HG03378 (cell line): Measurements from ENCODE around the gene ZCCHC14.
A peak's percentile ranks its signal among the peaks of the same experiment; 100 is the strongest.
"Not testable (repeated sequence)": the region's sequence is repeated elsewhere in the genome, so short reads cannot be mapped to it uniquely, and the experiment has no call there.

ENCODE experiments used
- ATAC-seq: cut with Tn5 transposase; IDR thresholded peaks from one replicate; pipeline ENCODE4 v1.9.1; 2021; ENCODE audit warnings: mild to moderate bottlenecking, moderate library complexity; ENCODE audit not compliant: unreplicated experiment

The ZCCHC14 gene

DNA sequence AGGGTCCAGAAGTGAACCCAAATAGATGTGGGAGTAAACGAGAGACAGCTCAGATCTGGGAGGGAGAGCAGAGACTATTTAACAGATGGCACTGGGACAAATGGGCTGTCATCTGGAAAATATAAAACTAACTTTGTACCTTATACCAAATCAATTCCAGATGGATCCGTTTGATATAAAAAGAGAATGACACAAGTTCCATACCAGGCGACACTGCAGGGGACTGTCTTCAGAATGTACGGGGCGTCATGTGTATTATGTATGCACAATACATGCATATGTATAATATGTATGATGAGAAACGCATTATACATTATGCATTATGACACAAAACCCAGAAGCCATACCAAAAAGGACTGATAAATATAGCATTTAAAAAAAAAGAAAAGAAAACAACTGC, 10.2 kb downstream of the ZCCHC14 start:
- ATAC-seq = not testable (repeated sequence)

- no peak for ATAC-seq
Measured at GRCh38 chr16:87482266-87482665, 10.6 kb downstream of the ZCCHC14 start.

GRCh38 chr16:87481711-87482110, 11.1 kb downstream of the ZCCHC14 start:
- not testable (repeated sequence) for ATAC-seq

- not testable (repeated sequence) for ATAC-seq
Measured at GRCh38 chr16:87477209-87477981, 15.4 kb downstream of the ZCCHC14 start.

- ATAC-seq = no peak
Measured at GRCh38 chr16:87474566-87474996, 18.2 kb downstream of the ZCCHC14 start.

GRCh38 chr16:87474017-87474416, 18.8 kb downstream of the ZCCHC14 start:
- no peak for ATAC-seq

DNA sequence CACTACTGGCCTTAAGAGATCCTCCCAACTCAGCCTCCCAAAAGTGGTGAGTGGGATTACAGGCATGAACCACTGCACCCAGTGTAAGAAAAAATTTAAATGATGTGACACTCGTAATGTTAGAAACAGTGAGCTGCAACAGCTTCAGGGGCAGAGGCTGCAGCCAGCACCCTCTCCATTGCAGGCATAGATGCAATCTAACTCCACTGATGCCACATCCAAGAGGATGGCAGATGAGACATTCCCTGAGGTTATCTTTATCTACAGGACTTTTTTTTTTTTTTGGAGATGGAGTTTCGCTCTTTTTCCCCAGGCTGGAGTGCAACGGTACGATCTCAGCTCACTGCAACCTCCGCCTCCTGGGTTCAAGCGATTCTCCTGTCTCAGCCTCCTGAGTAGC, 19.9 kb downstream of the ZCCHC14 start:
- ATAC-seq = no peak

- ATAC-seq = no peak
Measured at GRCh38 chr16:87472142-87472778, 20.6 kb downstream of the ZCCHC14 start.

DNA sequence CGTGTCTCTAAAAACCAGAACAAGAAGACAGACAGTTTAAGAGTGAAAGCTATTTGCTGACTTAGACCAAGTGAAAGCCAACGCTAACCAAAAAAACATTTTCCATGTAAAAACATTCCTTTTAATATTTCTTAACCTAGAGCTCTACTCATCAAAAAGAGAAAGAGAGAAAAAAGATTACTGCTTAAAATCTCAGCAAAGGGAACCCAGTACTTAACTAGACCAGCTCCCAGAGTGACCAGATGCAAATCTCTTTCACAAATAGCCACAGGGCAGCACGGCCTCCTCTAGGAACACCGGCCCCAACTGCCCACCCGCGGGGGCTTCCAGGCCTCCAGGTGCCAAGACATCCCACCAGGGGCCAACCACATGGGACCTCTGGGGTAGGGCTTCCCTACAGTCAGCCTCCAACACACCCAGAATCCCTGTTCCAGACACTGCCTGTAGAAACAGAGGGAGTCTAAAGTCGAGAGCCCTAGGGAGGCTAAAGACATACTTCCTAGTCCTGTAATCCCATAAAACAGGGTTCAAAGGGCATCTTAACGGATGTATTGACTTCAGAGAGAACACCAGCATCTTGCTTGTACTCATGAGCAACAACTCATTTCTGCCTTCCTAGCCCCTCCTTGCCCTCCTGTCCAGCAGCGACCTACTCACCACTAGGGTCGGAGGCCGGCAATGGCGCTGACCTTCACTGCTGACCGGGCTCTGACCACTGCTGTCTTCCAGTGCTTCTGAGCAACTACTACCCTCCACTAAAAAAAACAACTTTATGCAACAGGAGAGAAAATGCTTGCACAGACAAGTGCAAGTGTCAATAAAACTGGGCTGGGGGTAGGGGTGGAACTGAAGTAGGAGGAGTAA, 21.3 kb downstream of the ZCCHC14 start:
- no peak for ATAC-seq

GRCh38 chr16:87470332-87470731, 22.5 kb downstream of the ZCCHC14 start:
- ATAC-seq = no peak

DNA sequence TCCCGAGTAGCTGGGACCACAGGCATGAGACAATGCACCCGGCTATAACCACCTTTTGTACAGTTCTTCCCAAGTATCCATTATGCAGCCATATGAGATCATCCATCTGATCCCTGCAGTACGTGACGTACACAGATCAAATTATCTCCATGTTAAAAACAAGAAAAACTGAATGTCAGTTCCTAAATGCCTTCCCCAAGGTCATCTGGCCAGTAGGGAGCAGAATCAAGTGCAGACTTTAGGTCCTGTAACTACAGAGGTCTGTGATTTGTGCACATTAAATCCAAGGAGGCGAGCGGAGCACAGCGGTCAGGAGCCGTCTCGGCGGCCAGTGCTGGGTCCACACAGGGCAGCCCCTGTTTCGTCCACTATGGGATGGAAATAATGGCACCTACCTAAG, 23.7 kb downstream of the ZCCHC14 start:
- no peak for ATAC-seq

- ATAC-seq = no peak
Measured at GRCh38 chr16:87468550-87468949, 24.3 kb downstream of the ZCCHC14 start.

DNA sequence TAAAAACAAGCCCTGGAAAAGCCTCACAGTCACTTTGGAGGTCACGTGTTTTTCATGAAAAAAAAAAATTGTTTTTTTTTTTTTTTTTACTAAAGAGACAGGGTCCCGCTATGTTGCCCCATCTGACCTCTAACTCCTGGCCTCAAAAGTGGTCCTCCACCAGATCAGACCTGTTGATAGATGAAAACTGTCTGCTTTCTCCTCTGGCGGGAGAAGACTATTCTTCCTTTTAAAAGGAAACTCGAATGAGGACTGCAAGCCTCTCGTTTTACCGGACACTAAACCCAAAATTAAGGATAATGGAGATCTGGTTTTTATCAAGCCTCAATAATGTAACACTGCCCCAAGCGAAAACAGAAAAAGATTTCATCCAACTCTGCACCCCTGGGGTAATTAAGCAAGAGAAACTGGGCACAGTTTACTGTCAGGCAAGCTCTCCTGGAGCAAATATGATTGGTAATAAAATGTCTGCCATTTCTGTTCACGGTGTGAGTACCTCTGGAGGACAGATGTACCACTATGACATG, 25.8 kb downstream of the ZCCHC14 start:
- no peak for ATAC-seq

DNA sequence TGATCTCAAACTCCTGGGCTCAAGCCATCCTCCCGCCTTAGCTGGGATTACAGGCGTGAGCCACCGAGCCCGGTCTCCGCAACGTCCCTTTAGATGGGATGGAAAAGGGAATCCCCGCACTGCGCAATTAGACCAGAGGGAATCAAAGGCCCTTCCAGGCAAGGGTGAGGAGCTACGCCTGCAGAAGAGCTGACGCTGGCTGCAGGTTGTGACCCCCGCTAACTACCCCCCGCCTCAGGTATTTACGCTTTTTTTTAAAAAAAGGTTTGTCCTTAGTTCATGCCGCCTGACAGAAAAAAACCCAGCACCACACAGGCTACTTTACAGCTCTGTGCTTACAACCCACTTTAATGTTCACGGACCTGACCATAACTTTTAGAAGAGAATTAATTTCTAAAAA, 26.9 kb downstream of the ZCCHC14 start:
- no peak for ATAC-seq

DNA sequence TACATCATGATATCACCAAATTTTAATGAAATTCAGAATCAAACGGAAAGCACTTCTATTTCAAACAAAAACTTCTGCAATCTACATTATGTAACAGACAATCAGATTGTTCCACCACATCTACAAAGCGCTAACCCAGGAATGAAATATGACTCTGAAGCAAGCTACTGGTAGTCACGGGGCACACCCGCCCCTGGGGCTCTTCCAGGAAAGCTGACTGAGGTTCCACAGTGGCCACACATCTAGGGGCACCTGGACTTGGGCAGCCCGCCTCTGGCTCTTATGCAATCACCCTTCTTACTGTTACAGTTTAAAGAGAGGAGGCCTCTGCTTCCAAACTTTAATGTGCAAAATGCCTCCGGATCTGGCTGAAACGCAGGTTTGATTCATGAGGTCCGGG, 27.5 kb downstream of the ZCCHC14 start:
- ATAC-seq = no peak

DNA sequence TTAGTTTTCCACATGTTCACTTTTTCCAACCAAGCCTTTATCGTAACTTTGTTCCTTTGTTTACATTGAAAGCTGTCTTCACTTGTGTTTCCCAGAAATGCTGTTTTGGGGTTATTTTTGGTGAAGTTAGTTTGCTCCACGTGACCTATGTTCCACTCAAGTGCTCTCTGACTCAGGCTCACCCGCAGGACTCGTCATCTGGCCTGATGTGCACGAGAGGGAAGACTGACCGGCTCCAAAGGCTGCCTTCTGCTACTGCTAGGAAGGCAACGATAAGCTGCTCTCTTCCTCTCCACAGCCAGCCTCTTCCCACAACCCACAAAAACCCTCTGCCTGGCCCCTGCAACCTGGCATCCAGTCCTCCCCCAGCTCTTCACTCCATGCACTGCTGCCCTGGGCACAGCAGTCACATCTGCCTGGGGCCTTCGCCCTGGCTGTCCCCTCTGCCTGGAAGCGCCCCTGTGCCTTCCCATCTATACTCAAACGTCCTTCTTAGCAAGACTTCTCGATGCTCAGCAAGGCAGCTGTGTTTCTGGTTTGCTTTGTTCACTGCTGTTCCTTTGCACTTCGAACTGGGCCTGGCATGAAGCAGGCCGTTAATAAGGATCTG, 28.0 kb downstream of the ZCCHC14 start:
- no peak for ATAC-seq

GRCh38 chr16:87463722-87464690, 28.8 kb downstream of the ZCCHC14 start:
- no peak for ATAC-seq

DNA sequence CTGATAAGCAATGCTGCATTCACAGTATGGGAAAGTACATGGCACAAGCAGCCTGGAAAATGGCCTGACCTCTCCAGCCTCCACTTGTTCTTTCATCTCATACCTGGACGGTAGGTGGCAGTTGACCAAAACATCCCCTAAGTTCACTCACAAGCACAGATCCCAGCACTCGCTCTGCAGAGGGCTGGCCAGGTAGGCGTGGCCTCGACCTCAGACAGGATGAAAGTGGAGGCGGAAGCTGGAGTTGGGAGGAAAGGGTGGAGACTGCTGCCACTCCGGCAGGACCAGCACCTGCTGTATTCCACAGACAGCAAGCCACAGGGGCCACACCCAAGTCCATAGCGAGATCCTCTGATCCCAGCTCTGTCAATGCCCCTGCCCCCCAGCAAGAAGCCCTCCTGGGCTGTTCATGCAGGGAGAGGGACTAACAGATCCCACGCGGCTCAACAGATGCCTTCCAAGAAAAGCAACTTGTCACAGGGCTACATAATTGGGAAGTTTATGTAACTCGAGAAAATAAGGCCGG, 31.3 kb downstream of the ZCCHC14 start:
- peak; percentile 61 for ATAC-seq

DNA sequence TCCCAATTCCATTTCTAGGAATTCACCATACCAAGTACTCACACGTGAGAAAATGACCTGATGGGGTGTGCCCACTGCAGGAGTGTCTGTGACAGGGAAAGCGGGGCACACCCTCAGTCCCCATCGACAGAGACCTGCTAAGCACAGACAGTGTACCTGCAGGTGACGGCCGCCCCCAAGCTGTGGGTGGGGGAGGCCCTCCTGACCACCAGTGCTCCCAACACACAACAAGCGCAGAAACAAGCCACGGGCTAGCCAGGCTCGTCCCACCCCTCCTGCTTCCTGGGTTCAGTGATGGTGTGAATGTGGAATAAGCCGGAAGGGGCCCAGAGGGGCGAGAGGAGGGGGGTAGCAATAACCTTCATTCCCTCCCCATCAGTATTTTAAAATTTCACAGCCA, 31.9 kb downstream of the ZCCHC14 start:
- no peak for ATAC-seq
